H1 (cell line): ENCODE data around the gene FARS2. TPM values are rescaled to one million over a fixed set of nuclear protein-coding genes. Genes with fewer than 3 reads are reported as not detected.

Experiments
- CTCF ChIA-PET: fragments of 300-600 bp; sonication (Branson Sonifier 250); formaldehyde crosslinking; loops from one replicate; lab custom pipeline; 2021; ENCODE audit not compliant: partially characterized antibody; lab: Charles Lee
- POLR2A ChIA-PET: fragments of 300-600 bp; sonication (Branson Sonifier 250); formaldehyde crosslinking; loops from one replicate; lab custom pipeline; 2021; ENCODE audit warnings: inconsistent platforms; ENCODE audit not compliant: partially characterized antibody; lab: Charles Lee
- DNase-seq, 2 experiments: peaks; one replicate each; pipeline versions ENCODE4 v3.0.0 to v3.0.0-alpha.2; 2010 to 2022; ENCODE audit warnings: low spot score in 2 of 2, low read depth in 1 of 2, mixed read lengths in 1 of 2
- FAIRE-seq: peaks from 2 replicates; lab custom pipeline; 2011; peaks lifted over from hg19 to GRCh38; lab: Jason Lieb, UNC
- H2AFZ ChIP-seq: 2 replicates; pipeline ENCODE4 v1.8.1; 2012; ENCODE audit warnings: low read length, inconsistent platforms
- H2AK5ac ChIP-seq: 2 replicates; pipeline ENCODE4 v1.6.1; 2013; ENCODE audit warnings: low read depth, low read length
- H2BK120ac ChIP-seq: replicated peaks from 2 replicates; pipeline ENCODE3; 2013; ENCODE audit warnings: low read depth, low read length, inconsistent platforms
- H2BK12ac ChIP-seq: 2 replicates; pipeline ENCODE4 v1.6.1; 2013; ENCODE audit warnings: low read depth, low read length
- H2BK15ac ChIP-seq: 2 replicates; pipeline ENCODE4 v1.6.1; 2013; ENCODE audit warnings: low read length
- H2BK20ac ChIP-seq: 2 replicates; pipeline ENCODE4 v1.6.1; 2013; ENCODE audit warnings: low read length
- H2BK5ac ChIP-seq: 2 replicates; pipeline ENCODE4 v1.6.1; 2013; ENCODE audit warnings: low read depth, low read length
- H3K14ac ChIP-seq: 2 replicates; pipeline ENCODE4 v1.6.1; 2013; ENCODE audit warnings: inconsistent platforms; ENCODE audit not compliant: insufficient read length
- H3K18ac ChIP-seq: 2 replicates; pipeline ENCODE4 v1.6.1; 2013; ENCODE audit warnings: low read length; ENCODE audit errors: extremely low read depth
- H3K23ac ChIP-seq: 2 replicates; pipeline ENCODE4 v1.6.1; 2013; ENCODE audit warnings: inconsistent platforms; ENCODE audit not compliant: insufficient read length
- H3K23me2 ChIP-seq: 2 replicates; pipeline ENCODE4 v1.6.1; 2013; ENCODE audit warnings: low read depth, low read length
- H3K27ac ChIP-seq: 2 replicates; pipeline ENCODE4 v1.6.1; 2011; ENCODE audit warnings: low read depth, low read length, inconsistent platforms
- H3K27me3 ChIP-seq, 4 experiments: replicated peaks in 1 of 4; 1 replicate in 1 of 4; 2 replicates in 3 of 4; pipeline versions ENCODE4 v1.6.1 to v1.8.1; 2011 to 2013; ENCODE audit warnings: low read length in 3 of 4, mild to moderate bottlenecking in 3 of 4, inconsistent platforms in 2 of 4, mixed read lengths in 2 of 4, moderate library complexity in 1 of 4; ENCODE audit not compliant: control insufficient read depth in 3 of 4, insufficient read depth in 3 of 4; ENCODE audit errors: extremely low read depth in 1 of 4
- H3K36me3 ChIP-seq, 4 experiments: 2 replicates each; pipeline versions ENCODE4 v1.6.1 to v1.8.1; 2011 to 2013; ENCODE audit warnings: mild to moderate bottlenecking in 4 of 4, low read length in 3 of 4, moderate library complexity in 2 of 4, control low read depth in 1 of 4, inconsistent platforms in 1 of 4; ENCODE audit not compliant: insufficient read depth in 4 of 4, control insufficient read depth in 2 of 4
- H3K4ac ChIP-seq: replicated peaks from 2 replicates; pipeline ENCODE3; 2013; ENCODE audit warnings: low read length, low read depth, mixed read lengths, inconsistent platforms; ENCODE audit not compliant: insufficient read length
- H3K4me1 ChIP-seq, 4 experiments: replicated peaks in 1 of 4; 1 replicate in 1 of 4; 2 replicates in 3 of 4; pipeline versions ENCODE4 v1.6.1 to v1.8.1; 2011 to 2013; ENCODE audit warnings: low read length in 3 of 4, inconsistent platforms in 2 of 4, mixed read lengths in 1 of 4; ENCODE audit not compliant: insufficient read depth in 4 of 4, control insufficient read depth in 3 of 4
- H3K4me2 ChIP-seq, 2 experiments: 2 replicates each; pipeline versions ENCODE4 v1.6.1 to v1.8.1; 2011 to 2013; ENCODE audit warnings: low read depth in 2 of 2, low read length in 2 of 2, control low read depth in 1 of 2, inconsistent platforms in 1 of 2, mild to moderate bottlenecking in 1 of 2; ENCODE audit not compliant: insufficient read depth in 1 of 2
- H3K4me3 ChIP-seq, 4 experiments: fragments of 200-600, 300-600 bp in 1 of 4; sonication (generic), shearing (Covaris generic), sonication (Bioruptor Twin) in 1 of 4; 2 replicates each; pipeline versions ENCODE4 v1.5.1 to v1.8.1; 2011 to 2016; ENCODE audit warnings: low read length in 4 of 4, low read depth in 3 of 4, control low read depth in 2 of 4, inconsistent platforms in 2 of 4, mild to moderate bottlenecking in 2 of 4, mixed read lengths in 1 of 4, moderate library complexity in 1 of 4; ENCODE audit not compliant: insufficient read depth in 2 of 4; ENCODE audit errors: extremely low read depth in 1 of 4
- H3K56ac ChIP-seq: replicated peaks from 2 replicates; pipeline ENCODE3; 2013; ENCODE audit warnings: low read depth, mild to moderate bottlenecking, mixed read lengths, low read length, inconsistent platforms; ENCODE audit not compliant: insufficient read length
- H3K79me1 ChIP-seq: 2 replicates; pipeline ENCODE4 v1.6.1; 2013; ENCODE audit warnings: low read depth, low read length, control low read depth
- H3K79me2 ChIP-seq, 2 experiments: 2 replicates each; pipeline versions ENCODE4 v1.6.1 to v1.8.1; 2012 to 2013; ENCODE audit warnings: low read length in 2 of 2, mild to moderate bottlenecking in 2 of 2, inconsistent platforms in 1 of 2; ENCODE audit not compliant: insufficient read depth in 2 of 2, control insufficient read depth in 1 of 2
- H3K9ac ChIP-seq, 4 experiments: replicated peaks in 1 of 4; 1 replicate in 1 of 4; 2 replicates in 3 of 4; pipeline versions ENCODE4 v1.6.1 to v1.8.1; 2011 to 2013; ENCODE audit warnings: low read depth in 3 of 4, low read length in 3 of 4, control low read depth in 2 of 4, mild to moderate bottlenecking in 2 of 4, moderate library complexity in 2 of 4, inconsistent platforms in 1 of 4; ENCODE audit errors: extremely low read depth in 1 of 4
- H3K9me3 ChIP-seq, 2 experiments: 2 replicates each; pipeline versions ENCODE4 v1.6.1 to v1.8.1; 2012 to 2013; ENCODE audit warnings: mild to moderate bottlenecking in 2 of 2, moderate library complexity in 2 of 2, control low read depth in 1 of 2, inconsistent platforms in 1 of 2, low read depth in 1 of 2, low read length in 1 of 2, mixed read lengths in 1 of 2; ENCODE audit not compliant: insufficient read depth in 2 of 2
- H4K20me1 ChIP-seq, 2 experiments: replicated peaks in 1 of 2; 2 replicates each; pipeline versions ENCODE3 to v1.8.1; 2011 to 2013; ENCODE audit warnings: inconsistent platforms in 2 of 2, low read length in 2 of 2, mild to moderate bottlenecking in 1 of 2; ENCODE audit not compliant: insufficient read depth in 2 of 2, control insufficient read depth in 1 of 2
- H4K5ac ChIP-seq: 2 replicates; pipeline ENCODE4 v1.6.1; 2013; ENCODE audit warnings: low read length, low read depth, mixed read lengths, inconsistent platforms; ENCODE audit not compliant: insufficient read length
- H4K8ac ChIP-seq: 2 replicates; pipeline ENCODE4 v1.8.0; 2013; ENCODE audit warnings: mild to moderate bottlenecking, moderate library complexity, low read length, inconsistent platforms; ENCODE audit not compliant: insufficient read depth; ENCODE audit errors: extremely low read depth
- H4K91ac ChIP-seq: replicated peaks from 2 replicates; pipeline ENCODE3; 2013; ENCODE audit warnings: low read length, mixed read lengths, inconsistent platforms; ENCODE audit not compliant: insufficient read length
- BACH1 ChIP-seq: IDR thresholded peaks from 2 replicates; pipeline ENCODE4 v1.6.1; 2012; ENCODE audit warnings: low read length, improper control_type of control experiment
- BCL11A ChIP-seq, 2 experiments: IDR thresholded peaks; one replicate each; pipeline ENCODE4 v1.6.1; 2011; ENCODE audit warnings: low read depth in 2 of 2, low read length in 2 of 2, mild to moderate bottlenecking in 2 of 2
- EGR1 ChIP-seq: IDR thresholded peaks from 2 replicates; pipeline ENCODE4 v1.6.1; 2011; ENCODE audit warnings: low read depth, low read length, borderline replicate concordance
- GABPA ChIP-seq: IDR thresholded peaks from 2 replicates; pipeline ENCODE4 v1.6.1; 2011; ENCODE audit warnings: mild to moderate bottlenecking, low read length, moderate library complexity, borderline replicate concordance; ENCODE audit not compliant: insufficient read depth
- NRF1 ChIP-seq: IDR thresholded peaks from 2 replicates; pipeline ENCODE4 v1.6.1; 2011; ENCODE audit warnings: mild to moderate bottlenecking, low read depth, low read length, improper control_type of control experiment
- RAD21 ChIP-seq, 2 experiments: IDR thresholded peaks in 1 of 2; conservative IDR thresholded peaks in 1 of 2; 2 replicates each; pipeline ENCODE4 v1.6.1; 2011; ENCODE audit warnings: low read depth in 2 of 2, low read length in 2 of 2, improper control_type of control experiment in 1 of 2, inconsistent platforms in 1 of 2, mild to moderate bottlenecking in 1 of 2, moderate library complexity in 1 of 2
- SP1 ChIP-seq: IDR thresholded peaks from 2 replicates; pipeline ENCODE4 v1.6.1; 2011; ENCODE audit warnings: low read depth, low read length
- SUZ12 ChIP-seq: fragments of 200-600 bp; sonication (generic); IDR thresholded peaks from 2 replicates; pipeline ENCODE4 v1.6.1; 2012; ENCODE audit warnings: mild to moderate bottlenecking, inconsistent platforms, low read length, moderate library complexity, mixed read lengths
- WGBS, 2 experiments: shearing (Covaris generic) in 1 of 2; methylation state at CpG; one replicate each; pipeline versions ENCODE4 v1.1.6 to v1.1.7; 2013 to 2015; ENCODE audit warnings: low lambda C conversion rate in 2 of 2, mixed read lengths in 2 of 2, inconsistent platforms in 1 of 2, low coverage in 1 of 2, missing lambda C conversion rate in 1 of 2; ENCODE audit not compliant: insufficient replicate concordance in 2 of 2, insufficient coverage in 1 of 2, insufficient read length in 1 of 2; ENCODE audit errors: extremely low coverage in 1 of 2, missing lambda C conversion rate in 1 of 2; 5-methylcytosine and 5-hydroxymethylcytosine counted together
- polyA plus RNA-seq, 7 experiments: library from polyadenylated mRNA; depleted of rRNA in 3 of 7; stranded (reverse) in 5 of 7; unstranded in 2 of 7; fragments of >200 nt in 5 of 7; fragments of 200-250 nt in 2 of 7; gene quantifications; 1 replicate in 5 of 7; 2 replicates in 1 of 7; 4 replicates in 1 of 7; pipeline versions ENCODE4 v1.2.1 to v1.2.3, GENCODE V29; 2011 to 2013; ENCODE audit warnings: missing spikeins in 2 of 7, mixed read lengths in 2 of 7
- total RNA-seq: library from RNA; stranded (reverse); fragmentation: NEBNext Ultra II Directional; extraction: Animal tissue kit (Norgen Biotek cat#: 25700); gene quantifications from 2 replicates; pipeline ENCODE4 v1.2.1, GENCODE V29; 2021

The FARS2 gene
- total and polyA plus RNA-seq, 2 of the 8 experiments (the other 6 are each of a cell fraction or from before 2014, with no cell fraction given): 11.7 to 14.4 TPM

GRCh38 chr6:5361396-5361795 is 100.1 kb downstream of the FARS2 start:
- no peak overlapping the region for H3K23ac ChIP-seq
- H2BK15ac ChIP-seq: no peak overlapping the region
- no peak overlapping the region for H3K4me3 ChIP-seq
- WGBS, 2 experiments: 97% methylated on average over 2 of the region's 2 CpGs; no CpG with 5 or more reads in 1 of the 2 experiments
- CTCF ChIA-PET: no interaction called here
- H3K14ac ChIP-seq: no peak overlapping the region
- no peaks in the 10 kb centered on the region; the same call in 1 of the 2 replicates for H3K79me1 ChIP-seq
- FAIRE-seq (no peak), DNase-seq (no peak)
- no peak overlapping the region for H3K56ac ChIP-seq
- H2BK20ac ChIP-seq: no peak overlapping the region
- no peak overlapping the region for H4K8ac ChIP-seq
- no peak overlapping the region for H2AK5ac ChIP-seq
- no peaks in the 10 kb centered on the region for H3K79me2 ChIP-seq
- H3K23me2 ChIP-seq: no peaks in the 10 kb centered on the region
- H3K4ac ChIP-seq: no peak overlapping the region
- no peak overlapping the region for H3K9ac ChIP-seq
- H2BK5ac ChIP-seq: no peak overlapping the region
- no peak overlapping the region for H3K27ac ChIP-seq
- no peak overlapping the region for H3K4me2 ChIP-seq
- POLR2A ChIA-PET: no interaction called here
- H4K5ac ChIP-seq: no peak overlapping the region
- H3K36me3 ChIP-seq: no peaks in the 10 kb centered on the region
- H3K27me3 ChIP-seq: no peaks in the 10 kb centered on the region
- no peak overlapping the region for H3K18ac ChIP-seq
- no peaks in the 10 kb centered on the region for H3K4me1 ChIP-seq
- H4K20me1 ChIP-seq: no peaks in the 10 kb centered on the region
- no peak overlapping the region for H2BK12ac ChIP-seq
- H2AFZ ChIP-seq: no peak overlapping the region
- TF ChIP-seq GABPA (no peak), BACH1 (no peak), SUZ12 (no peak), EGR1 (no peak), NRF1 (no peak), BCL11A (IDR thresholded peaks at IDR 0.05; ENCODE audit: low read depth in 2 of 2, low read length in 2 of 2) (no peak), RAD21 (IDR thresholded peaks at IDR 0.05 in 1 of 2, conservative IDR thresholded peaks at IDR 0.05 in 1 of 2; ENCODE audit: low read depth in 2 of 2, low read length in 2 of 2) (no peak), SP1 (no peak)
- no peaks in the 10 kb centered on the region for H3K9me3 ChIP-seq
- H4K91ac ChIP-seq: no peak overlapping the region
- no peak overlapping the region for H2BK120ac ChIP-seq
